Endodermal cell (in vitro differentiated cells): ENCODE measurements around the gene CHST9. TPM values are rescaled to one million over a fixed set of nuclear protein-coding genes. Genes with fewer than 3 reads are reported as not detected.

Experiments
- DNase-seq: peaks from one replicate; pipeline ENCODE4 v3.0.0-alpha.2; 2017
- H3K27ac ChIP-seq: 2 replicates; pipeline ENCODE4 v1.5.1; 2013; ENCODE audit warnings: mild to moderate bottlenecking, low read depth, low read length, moderate library complexity
- H3K27me3 ChIP-seq: 2 replicates; pipeline ENCODE4 v1.6.1; 2013; ENCODE audit warnings: mild to moderate bottlenecking, low read length, moderate library complexity; ENCODE audit not compliant: insufficient read depth, control insufficient read depth, poor library complexity, severe bottlenecking
- H3K36me3 ChIP-seq: 2 replicates; pipeline ENCODE4 v1.7.0; 2013; ENCODE audit warnings: mild to moderate bottlenecking, low read length, moderate library complexity; ENCODE audit not compliant: control insufficient read depth, insufficient read depth
- H3K4me1 ChIP-seq: one replicate; pipeline ENCODE4 v1.7.0; 2013; ENCODE audit warnings: low read length; ENCODE audit not compliant: control insufficient read depth, insufficient read depth
- H3K4me3 ChIP-seq: 2 replicates; pipeline ENCODE4 v1.5.1; 2013; ENCODE audit warnings: mild to moderate bottlenecking, low read length, moderate library complexity
- H3K9ac ChIP-seq: 2 replicates; pipeline ENCODE4 v1.6.1; 2013; ENCODE audit warnings: mild to moderate bottlenecking, low read length, moderate library complexity; ENCODE audit not compliant: poor library complexity, severe bottlenecking; ENCODE audit errors: extremely low read depth
- H3K9me3 ChIP-seq: 2 replicates; pipeline ENCODE4 v1.6.1; 2013; ENCODE audit warnings: mild to moderate bottlenecking, low read length, moderate library complexity; ENCODE audit not compliant: control insufficient read depth
- H3K27ac Mint-ChIP-seq: 2 replicates; pipeline ENCODE4 v1.8.0; 2020; ENCODE audit warnings: mixed read lengths
- H3K27me3 Mint-ChIP-seq: 2 replicates; pipeline ENCODE4 v1.8.0; 2021; ENCODE audit warnings: mild to moderate bottlenecking, mixed read lengths; ENCODE audit not compliant: insufficient read depth
- H3K36me3 Mint-ChIP-seq: 2 replicates; pipeline ENCODE4 v1.8.0; 2020; ENCODE audit warnings: low read depth, mixed read lengths
- H3K4me1 Mint-ChIP-seq: 2 replicates; pipeline ENCODE4 v1.8.0; 2020; ENCODE audit warnings: mixed read lengths
- H3K4me3 Mint-ChIP-seq: 2 replicates; pipeline ENCODE4 v1.8.0; 2020; ENCODE audit warnings: mild to moderate bottlenecking, moderate library complexity, mixed read lengths
- H3K9me3 Mint-ChIP-seq: 2 replicates; pipeline ENCODE4 v1.8.0; 2020; ENCODE audit warnings: mild to moderate bottlenecking, mixed read lengths
- CTCF ChIP-seq: fragments of 200-600 bp; sonication (generic); conservative IDR thresholded peaks from 2 replicates; pipeline ENCODE4 v1.5.0; 2021; ENCODE audit warnings: antibody characterized with exemption, mild to moderate bottlenecking
- WGBS, 2 experiments: methylation state at CpG; one replicate each; pipeline versions ENCODE4 v1.1.5 to v1.1.7; 2013; ENCODE audit warnings: missing lambda C conversion rate in 2 of 2, mixed read lengths in 1 of 2; ENCODE audit not compliant: insufficient coverage in 1 of 2, insufficient read length in 1 of 2; 5-methylcytosine and 5-hydroxymethylcytosine counted together
- total RNA-seq, 2 donors: library from RNA; stranded (reverse); fragmentation: NEBNext Ultra II Directional in 1 of 2; extraction: Animal tissue kit (Norgen Biotek cat#: 25700) in 1 of 2; gene quantifications; 2 replicates in 1 of 2; 3 replicates in 1 of 2; pipeline ENCODE4 v1.2.1, GENCODE V29; 2021

Gene CHST9
- total RNA-seq, 2 donors from 2014 or later: 47.5 to 75.8 TPM

- no peak for DNase-seq
- Histone ChIP-seq H3K27me3 (no peaks in the 10 kb centered on the region), H3K9ac (no peak overlapping the region), H3K36me3 (peaks cover 4% of the 10 kb centered on the region), H3K9me3 (peaks cover 20% of the 10 kb centered on the region), H3K27ac (no peak overlapping the region), H3K4me1 (no peaks in the 10 kb centered on the region), H3K4me3 (no peak overlapping the region)
- TF ChIP-seq CTCF: no peak
- H3K27ac Mint-ChIP-seq: no peak overlapping the region
- peaks cover 16% of the 10 kb centered on the region for H3K9me3 Mint-ChIP-seq
- H3K4me3 Mint-ChIP-seq: no peak overlapping the region
- H3K4me1 Mint-ChIP-seq: peaks cover 3% of the 10 kb centered on the region
- H3K36me3 Mint-ChIP-seq: peaks cover 43% of the 10 kb centered on the region
- H3K27me3 Mint-ChIP-seq: no peaks in the 10 kb centered on the region
- WGBS, 2 experiments: 95 to 97% methylated on average over 10 of the region's 10 CpGs
These were observed 75.7 kb downstream of the CHST9 start for GRCh38 chr18:27109451-27109850.

GRCh38 chr18:27108842-27109241, 76.3 kb downstream of the CHST9 start:
- H3K36me3 Mint-ChIP-seq: peaks cover 41% of the 10 kb centered on the region
- no peak for TF ChIP-seq CTCF

GRCh38 chr18:27104743-27105142, 80.4 kb downstream of the CHST9 start:
- Histone ChIP-seq H3K36me3 (no peaks in the 10 kb centered on the region), H3K4me3 (no peak overlapping the region), H3K27me3 (no peaks in the 10 kb centered on the region), H3K4me1 (peaks cover 4% of the 10 kb centered on the region), H3K27ac (no peak overlapping the region), H3K9ac (no peak overlapping the region), H3K9me3 (no peaks in the 10 kb centered on the region)
- peaks cover 52% of the 10 kb centered on the region for H3K36me3 Mint-ChIP-seq
- WGBS, 2 experiments: 96 to 100% methylated on average over 1 to 2 of the region's 3 CpGs
- H3K27ac Mint-ChIP-seq: no peak overlapping the region
- TF ChIP-seq CTCF: no peak
- H3K4me3 Mint-ChIP-seq: no peak overlapping the region
- no peaks in the 10 kb centered on the region for H3K9me3 Mint-ChIP-seq
- DNase-seq: no peak
- H3K4me1 Mint-ChIP-seq: peaks cover 4% of the 10 kb centered on the region
- no peaks in the 10 kb centered on the region for H3K27me3 Mint-ChIP-seq

More at GRCh38 chr18:27108842-27109241, 76.3 kb downstream of the CHST9 start:
- WGBS, 2 experiments: 100% methylated on average over 2 of the region's 2 CpGs; no CpG with 5 or more reads in 1 of the 2 experiments
- H3K27me3 ChIP-seq: no peaks in the 10 kb centered on the region
- Mint-ChIP-seq H3K4me1 (peaks cover 3% of the 10 kb centered on the region), H3K27me3 (no peaks in the 10 kb centered on the region), H3K27ac (no peak overlapping the region), H3K4me3 (no peak overlapping the region), H3K9me3 (peaks cover 10% of the 10 kb centered on the region)
- no peak overlapping the region for H3K4me3 ChIP-seq
- no peaks in the 10 kb centered on the region for H3K4me1 ChIP-seq
- peaks cover 4% of the 10 kb centered on the region for H3K36me3 ChIP-seq
- H3K9me3 ChIP-seq: peaks cover 13% of the 10 kb centered on the region
- no peak overlapping the region for H3K27ac ChIP-seq
- no peak for DNase-seq
- H3K9ac ChIP-seq: no peak overlapping the region
